Glomerular visceral epithelial cell (primary cell): ENCODE results near the gene GNRH2.
"Not testable (repeated sequence)": the region's sequence is repeated elsewhere in the genome, so short reads cannot be mapped to it uniquely, and the experiment has no call there.

Experiments used
- DNase-seq: peaks from one replicate; pipeline ENCODE4 v3.0.0-alpha.2; 2016; ENCODE audit errors: extremely low spot score

The GNRH2 gene

DNA sequence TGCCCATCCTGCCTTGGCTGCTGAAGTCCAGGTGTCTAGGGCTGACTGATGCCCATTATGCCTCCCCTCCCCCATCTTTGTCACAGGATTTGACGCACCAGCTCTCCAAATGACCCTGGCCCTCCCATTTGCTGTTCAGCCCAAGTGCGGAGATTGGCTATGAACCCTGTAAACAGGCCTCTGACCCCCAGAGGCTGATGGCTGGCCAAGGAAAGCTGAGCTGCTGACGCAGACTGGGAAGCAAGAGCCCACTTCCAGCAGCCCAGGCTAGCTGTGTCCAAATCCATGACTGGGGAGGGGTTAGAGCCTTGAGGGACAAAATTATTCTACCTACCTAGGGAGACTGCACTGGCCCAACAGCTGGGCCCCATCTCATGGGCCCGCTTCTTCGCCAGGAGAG, 797 bp upstream of the GNRH2 start:
- DNase-seq = no peak

DNA sequence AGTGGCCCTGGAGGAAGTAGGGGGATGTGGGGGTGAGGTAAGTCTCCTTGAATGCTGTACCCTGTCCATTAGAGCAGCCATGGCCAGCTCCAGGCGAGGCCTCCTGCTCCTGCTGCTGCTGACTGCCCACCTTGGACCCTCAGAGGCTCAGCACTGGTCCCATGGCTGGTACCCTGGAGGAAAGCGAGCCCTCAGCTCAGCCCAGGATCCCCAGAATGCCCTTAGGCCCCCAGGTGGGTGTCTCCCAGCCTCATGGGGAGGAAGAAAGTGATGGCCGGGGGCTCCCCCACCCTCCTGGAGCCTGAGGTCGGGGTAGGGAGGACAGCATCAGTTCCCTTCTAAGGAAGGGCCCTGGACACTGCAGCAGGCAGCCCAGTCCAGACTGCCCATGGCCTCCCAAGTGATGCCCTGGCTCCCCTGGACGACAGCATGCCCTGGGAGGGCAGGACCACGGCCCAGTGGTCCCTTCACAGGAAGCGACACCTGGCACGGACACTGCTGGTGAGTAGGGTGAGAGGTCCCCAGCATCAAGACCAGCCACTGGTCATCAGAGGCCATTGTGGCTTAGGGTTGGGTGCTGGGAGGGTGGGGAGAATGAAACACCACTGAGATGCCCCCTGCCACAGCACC, 1.0 kb downstream of the GNRH2 start:
- DNase-seq = no peak

DNA sequence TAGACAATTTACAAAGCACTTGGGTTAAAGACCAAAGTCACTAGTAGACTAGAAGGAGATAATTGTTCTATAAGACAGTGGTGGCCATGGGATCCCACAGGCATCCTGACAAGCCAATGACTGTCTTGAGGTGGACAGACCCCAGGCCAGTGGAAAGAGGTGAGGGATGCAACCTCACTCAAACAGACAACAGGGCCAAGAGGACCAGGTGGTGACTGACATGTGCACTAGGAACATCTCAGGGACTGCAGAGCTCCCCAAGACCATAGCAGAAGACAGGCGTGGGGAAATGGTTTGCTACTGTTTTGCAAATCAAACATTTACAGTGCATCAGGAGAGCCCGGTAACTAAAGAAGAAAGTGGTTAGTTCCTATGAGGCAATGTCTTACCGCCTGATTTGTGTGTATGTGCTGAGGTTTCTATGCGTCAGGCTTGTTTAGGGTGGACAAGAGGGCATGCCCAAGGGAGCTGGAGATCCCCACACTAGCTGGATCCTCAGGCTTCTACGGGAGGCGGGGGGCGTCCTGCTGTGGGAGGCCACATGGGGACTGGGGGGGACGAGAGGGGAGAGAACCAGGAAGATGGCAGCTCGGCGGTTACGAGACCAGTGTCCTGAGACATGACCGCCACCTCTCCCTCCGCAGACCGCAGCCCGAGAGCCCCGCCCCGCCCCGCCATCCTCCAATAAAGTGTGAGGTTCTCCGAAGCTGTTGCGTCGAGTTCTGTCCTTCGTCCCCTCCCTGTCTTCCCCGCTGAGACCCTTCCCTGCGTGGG, 1.8 kb downstream of the GNRH2 start:
- peak; percentile 76 for DNase-seq

DNA sequence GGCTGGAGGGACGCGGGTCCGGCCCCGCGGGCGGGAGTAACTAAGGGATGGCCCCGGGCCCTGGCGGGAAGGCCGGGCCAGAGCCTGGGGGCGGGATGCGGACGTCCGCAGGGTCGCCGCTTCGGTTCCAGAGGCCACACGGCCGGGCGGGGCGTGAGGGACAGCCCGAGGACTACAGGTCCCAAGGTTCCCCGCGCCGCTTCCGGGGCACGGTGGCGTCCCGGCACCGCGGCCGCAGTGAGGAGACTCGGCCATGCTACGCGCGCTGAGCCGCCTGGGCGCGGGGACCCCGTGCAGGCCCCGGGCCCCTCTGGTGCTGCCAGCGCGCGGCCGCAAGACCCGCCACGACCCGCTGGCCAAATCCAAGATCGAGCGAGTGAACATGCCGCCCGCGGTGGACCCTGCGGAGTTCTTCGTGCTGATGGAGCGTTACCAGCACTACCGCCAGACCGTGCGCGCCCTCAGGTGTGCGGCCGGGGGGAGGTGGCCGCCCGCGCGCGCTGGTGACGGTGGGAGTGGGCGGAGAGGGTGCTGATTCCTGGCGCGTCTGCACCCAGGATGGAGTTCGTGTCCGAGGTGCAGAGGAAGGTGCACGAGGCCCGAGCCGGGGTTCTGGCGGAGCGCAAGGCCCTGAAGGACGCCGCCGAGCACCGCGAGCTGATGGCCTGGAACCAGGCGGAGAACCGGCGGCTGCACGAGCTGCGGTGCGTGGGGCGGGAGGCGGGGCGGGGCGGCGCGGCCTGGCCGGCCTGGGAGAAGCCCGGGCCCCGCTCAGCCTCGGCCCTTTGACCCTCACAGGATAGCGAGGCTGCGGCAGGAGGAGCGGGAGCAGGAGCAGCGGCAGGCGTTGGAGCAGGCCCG, 2.6 kb downstream of the GNRH2 start, which contains the start of gene MRPS26:
Gene MRPS26 (plus strand): TSS at position 237 of the 861 bp plus-strand sequence. CDS start 17 bp downstream, at position 254.
- peak; percentile 86 for DNase-seq

DNA sequence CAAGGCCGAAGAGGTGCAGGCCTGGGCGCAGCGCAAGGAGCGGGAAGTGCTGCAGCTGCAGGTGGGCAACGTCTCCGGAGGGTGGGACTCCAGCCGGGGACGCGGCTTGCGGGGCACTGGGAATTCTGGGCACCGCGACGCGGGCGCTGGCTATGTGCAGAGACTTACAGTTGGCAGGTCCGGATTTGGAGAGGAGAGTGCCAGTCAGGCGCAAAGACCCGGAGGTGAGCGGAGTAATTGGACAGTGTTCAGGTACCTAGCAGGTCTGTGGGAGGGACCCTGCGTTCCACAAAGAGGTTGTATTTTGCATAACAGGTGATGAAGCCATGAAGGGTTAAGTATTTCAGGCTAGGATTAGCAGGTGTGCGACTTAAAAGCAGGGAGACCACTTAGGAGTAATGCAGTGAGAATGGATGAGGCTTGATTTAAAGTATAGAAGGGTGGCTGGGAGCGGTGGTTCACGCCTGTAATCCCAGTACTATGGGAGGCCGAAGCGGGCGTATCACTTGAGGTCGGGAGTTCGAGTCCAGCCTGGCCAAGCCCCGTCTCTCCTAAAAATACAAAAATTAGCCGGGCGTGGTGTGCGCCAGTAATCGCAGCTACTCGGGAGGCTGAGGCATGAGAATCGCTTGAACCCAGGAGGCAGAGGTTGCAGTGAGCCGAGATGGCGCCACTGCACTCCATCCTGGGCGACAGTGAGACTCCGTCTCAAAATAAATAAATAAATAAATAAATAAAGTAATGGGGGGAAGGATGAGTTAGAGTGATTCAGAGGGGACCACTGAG, 3.4 kb downstream of the GNRH2 start:
- peak; percentile 27 for DNase-seq

DNA sequence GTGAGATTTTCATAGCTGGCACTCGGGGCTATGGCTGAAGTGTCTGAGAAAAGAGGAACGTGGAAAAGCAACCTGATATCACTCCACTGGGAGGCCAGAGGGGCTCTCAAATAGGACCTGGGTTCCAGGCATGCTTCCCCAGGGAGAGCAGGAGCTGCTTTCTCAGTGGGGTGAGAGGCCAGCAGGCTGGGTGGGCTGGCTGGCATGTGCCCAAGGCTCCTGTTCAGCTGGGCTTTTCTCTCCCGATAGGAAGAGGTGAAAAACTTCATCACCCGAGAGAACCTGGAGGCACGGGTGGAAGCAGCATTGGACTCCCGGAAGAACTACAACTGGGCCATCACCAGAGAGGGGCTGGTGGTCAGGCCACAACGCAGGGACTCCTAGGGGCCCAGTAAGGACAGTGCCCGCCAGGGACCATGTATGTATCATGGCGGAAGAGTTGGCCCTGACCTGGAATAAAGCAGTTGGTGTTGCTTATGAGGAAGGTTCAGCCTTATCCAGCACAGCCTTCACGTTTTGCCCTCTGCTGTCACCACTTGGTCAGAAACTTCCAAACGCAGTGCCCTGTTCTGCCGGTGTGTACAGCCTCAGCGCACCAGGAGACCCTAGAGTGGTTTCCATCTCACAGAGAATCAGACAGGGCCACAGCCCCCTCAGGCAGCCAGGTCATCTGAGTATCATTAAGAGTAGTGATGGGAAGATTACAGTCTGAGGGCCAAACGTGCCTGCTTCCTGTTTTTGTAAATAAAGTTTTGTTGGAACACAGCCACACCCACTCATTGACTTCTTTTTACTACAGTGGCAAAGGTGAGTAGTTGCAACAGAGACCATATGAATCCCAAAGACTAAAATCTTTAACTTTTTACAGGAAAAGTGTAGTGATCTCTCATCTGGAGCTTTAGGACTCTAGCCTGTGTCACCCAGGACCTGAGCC, 4.3 kb downstream of the GNRH2 start:
- no peak for DNase-seq

DNA sequence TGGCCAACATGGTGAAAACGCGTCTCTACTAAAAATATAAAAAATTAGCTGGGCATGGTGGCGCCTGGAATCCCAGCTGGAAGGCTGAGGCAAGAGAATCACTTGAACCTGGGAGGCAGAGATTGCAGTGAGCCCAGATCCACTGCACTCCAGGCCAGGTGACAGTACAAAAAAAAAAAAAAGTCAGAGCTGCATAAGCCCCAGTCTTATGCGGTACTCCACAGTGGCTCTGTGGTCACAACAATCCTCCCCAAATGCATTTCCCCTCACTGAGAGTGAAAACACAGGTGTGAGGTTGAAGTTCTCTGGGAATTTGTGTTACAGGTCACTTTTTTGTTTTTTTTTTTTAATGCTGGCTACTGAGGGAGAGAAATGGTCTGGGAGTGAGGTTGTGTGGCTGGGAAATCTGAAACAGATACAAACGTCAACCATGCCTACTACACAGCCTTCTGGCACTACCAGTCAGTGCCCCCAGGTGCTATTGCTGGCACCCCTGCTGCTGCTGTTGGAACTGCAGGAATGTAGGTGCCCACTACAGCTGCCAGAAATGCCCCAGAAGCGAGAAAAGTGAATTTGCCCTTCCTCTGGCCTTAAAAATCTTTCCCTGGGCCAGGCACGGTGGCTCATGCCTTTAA, 8.1 kb downstream of the GNRH2 start:
- DNase-seq = no peak

DNA sequence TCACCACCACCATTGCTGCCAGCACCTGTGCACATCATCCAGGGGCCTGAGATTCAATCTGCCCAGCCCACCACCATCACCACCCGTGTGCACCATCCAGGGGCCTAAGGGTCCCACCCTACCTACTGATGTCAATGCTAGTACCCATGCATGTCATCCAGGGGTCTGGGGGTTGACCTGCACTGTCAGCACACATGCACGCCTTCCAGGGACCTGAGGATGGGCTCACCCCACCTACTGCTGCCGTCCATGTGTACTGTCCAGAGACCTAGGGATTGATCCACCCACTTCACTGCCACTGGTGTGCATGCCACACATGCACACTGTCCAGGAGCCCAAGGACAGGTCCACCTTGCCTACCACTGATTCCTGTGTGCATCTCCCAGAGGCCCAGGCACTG, 16.1 kb downstream of the GNRH2 start:
- no peak for DNase-seq

DNA sequence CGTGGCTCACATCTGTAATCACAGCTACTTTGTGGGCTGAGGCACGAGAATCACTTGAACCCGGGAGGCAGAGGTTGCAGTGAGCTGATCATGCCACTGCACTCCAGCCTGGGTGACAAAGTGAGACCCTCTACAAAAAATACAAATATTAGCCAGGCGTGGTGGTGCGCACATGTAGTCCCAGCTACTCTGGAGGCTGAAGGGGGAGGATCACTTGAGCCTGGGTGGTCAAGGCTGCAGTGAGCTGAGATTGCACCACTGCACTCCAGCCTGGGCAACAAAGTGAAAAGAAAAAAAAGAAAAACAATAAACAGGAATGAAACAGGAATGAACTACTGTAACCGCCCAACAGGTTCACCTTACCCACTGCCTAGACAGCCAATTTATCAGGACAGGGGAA, 20.7 kb downstream of the GNRH2 start:
- not testable (repeated sequence) for DNase-seq

DNA sequence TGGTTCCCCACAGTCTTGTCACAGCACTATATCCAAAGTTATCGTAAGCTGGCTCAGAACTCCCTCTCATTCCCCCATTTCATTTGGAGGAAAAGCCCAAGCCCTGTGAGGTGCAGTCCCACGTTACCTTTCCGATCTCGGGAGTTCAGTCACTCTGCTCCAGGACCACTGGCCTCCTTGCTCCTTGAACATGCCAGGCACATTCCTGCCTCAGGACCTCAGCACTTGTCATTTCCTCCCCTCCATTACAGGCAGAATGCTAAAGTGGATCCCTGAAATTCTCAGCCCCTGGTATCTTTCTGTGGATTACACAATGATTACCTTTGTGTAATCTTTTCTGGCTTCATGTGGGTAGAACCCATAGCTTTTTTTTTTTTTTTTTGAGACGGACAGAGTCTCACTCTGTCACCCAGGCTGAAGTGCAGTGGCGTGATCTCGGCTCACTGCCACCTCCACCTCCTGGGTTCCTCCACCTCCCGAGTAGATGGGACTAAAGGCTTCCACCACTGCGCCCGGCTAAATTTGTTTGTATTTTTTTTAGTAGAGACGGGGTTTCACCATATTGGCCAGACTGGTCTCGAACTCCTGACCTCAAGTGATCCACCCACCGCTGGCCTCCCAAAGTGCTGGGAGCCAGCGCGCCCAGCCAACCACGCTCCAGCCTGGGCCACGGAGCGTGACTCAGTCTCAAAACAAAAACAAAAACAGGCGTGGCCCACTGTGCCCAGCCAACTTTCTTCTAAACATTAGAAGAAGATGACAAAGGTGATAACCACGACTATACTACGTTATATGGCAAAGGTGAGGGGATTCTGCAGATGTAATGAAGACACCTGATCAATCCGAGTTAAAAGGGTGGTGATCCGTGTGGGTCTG, 24.0 kb downstream of the GNRH2 start:
- DNase-seq = no peak

DNA sequence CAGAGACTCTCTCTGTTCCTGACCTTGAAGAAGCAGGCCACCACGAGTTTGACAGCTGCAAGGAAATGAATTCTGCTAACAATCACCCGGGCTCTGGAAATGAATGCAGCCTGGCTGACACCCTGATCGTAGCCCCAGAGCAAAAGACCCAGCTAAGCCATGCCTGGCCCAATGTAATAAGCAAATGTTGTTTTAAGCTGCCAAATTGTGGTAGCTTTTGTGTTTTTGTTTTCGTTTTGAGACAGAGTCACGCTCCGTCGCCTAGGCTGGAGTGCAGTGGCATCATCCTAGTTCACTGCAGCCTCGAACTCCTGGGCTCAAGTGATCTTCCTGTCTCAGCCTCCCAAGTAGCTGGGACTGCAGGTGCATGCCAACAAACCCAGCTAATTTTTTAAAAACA, 24.7 kb downstream of the GNRH2 start:
- DNase-seq = no peak

DNA sequence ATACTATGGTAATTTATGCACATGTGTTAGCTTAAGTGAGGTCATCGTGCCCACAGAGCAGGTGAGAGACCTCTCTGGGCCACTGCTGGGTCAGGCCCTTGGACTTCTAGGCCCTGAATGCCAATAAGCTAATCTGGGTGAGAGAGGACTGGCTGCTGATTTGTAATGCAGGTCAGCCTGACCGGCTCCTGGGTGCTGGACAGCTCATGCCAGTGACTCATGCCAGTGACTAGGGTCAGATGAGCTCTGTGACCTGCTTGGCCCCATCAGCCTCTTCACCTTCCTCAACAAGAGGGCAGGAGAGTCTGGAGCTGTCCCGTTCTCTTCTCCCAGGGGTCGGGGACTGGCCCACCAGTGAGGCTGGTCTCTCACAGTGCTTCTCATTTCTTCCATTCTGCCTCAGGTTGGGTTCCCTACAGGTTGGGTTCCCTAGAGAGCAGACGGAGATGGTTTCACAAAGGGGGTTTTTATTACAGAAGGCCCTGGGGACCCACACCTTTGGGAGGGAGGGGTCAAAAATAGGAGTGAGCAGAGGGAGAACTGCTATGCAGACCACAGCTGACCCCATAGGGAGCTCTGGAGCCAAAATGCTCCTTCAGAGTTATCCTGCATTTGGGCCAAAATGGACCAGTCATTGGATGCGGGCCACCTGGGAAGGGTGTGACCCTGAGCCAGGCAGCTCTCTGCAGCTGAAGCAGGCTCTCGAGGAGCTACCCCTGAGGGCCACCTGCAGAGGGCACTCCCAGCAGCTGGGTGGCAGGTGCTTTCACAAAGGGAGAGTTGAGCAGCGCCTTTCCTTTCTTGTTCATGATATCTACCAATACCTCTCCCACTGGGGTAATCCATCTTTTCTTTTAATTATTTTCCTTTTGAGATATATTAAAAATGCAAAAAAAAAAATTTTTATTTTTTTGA, 25.8 kb downstream of the GNRH2 start:
- DNase-seq = peak; percentile 53

DNA sequence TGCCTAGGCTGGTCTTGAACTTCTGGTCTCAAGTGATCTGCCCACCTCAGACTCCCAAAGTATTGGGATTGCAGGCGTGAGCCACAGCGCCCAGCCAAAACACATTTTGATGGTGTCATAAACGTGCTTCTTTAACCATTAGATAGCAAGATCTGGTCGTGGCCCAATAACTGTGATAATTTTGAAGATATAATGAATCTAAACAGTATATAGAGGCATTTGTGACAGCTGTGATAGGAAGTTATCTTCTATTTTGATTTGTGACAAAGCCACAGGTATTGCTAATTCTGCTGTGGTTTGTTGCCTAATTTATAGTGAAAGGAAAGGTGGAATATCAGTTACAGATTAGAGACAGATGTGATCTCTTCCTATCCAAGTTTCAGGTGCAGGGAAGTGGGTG, 27.3 kb downstream of the GNRH2 start:
- no peak for DNase-seq

DNA sequence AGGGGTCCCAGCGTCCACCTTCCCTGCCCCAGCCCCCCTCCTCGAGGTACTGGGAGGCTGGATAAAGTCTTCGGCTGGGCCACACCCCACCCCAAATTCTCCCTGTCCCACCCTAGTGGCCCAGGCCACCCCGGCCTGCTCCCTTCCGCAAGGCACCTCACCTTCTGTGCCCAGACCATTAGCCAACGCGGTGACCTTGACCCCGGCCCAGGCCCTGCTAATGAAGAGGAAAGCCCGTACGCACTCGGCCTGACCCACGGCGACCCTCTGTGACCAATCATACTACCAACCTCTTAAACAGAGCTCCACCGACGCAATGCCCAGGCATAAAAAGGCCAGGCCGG, 27.8 kb downstream of the GNRH2 start:
- DNase-seq = no peak

DNA sequence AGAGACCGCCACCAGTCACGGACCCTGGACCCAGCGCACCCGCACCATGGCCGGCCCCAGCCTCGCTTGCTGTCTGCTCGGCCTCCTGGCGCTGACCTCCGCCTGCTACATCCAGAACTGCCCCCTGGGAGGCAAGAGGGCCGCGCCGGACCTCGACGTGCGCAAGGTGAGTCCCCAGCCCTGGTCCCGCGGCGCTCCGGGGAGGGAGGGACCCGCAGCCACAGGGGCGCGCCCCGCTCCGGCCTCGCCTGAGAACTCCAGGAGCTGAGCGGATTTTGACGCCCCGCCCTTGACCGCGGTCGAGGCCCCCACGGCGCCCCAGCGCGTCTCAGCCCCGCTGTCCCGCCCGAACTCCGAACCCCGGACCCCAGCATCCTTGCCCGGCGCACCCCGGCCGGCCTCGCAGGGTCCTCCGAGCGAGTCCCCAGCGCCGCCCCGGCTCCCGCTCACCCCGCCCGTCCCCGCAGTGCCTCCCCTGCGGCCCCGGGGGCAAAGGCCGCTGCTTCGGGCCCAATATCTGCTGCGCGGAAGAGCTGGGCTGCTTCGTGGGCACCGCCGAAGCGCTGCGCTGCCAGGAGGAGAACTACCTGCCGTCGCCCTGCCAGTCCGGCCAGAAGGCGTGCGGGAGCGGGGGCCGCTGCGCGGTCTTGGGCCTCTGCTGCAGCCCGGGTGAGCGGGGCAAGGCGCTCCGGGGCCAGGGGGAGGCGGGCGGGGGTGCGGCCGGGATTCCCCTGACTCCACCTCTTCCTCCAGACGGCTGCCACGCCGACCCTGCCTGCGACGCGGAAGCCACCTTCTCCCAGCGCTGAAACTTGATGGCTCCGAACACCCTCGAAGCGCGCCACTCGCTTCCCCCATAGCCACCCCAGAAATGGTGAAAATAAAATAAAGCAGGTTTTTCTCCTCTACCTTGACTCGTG, 28.4 kb downstream of the GNRH2 start, which contains the start of gene OXT:
Gene OXT (plus strand): TSS at position 11 of the 920 bp plus-strand sequence. CDS start 36 bp downstream, at position 47.
- no peak for DNase-seq

DNA sequence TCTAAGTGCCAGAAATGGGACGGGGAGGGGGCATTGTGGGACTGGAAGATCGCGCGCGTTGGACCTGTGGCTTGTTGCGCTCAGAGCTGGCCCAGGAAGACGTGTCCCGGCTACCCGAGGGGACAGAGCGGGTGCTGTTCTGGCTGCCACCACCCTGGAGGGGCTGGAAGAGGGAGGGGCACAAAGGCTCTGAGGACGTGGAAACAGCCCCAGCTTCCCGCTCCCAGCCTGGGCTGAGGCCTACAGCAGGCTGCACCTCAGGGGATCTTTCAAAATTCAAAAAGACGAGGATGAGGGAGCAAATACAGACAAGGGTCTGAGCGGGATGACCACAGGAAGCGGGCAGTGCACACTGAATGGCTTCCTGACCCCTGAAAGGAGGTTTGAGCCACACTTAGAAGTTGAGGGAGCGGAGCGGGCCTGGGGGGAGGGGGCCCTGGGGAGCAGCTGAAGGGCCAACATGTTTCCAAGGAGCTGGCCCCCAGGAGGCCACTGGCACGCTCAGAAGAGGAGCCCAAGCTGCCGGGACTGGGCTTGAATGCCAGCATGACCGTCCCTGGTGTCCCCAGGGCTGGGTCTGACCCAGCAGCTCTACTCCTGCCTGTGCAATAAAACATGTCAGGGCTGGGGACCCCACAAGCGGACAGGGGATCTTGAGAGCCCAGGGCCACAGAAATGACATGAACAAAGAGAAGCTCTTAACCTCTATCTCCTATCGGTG, 29.3 kb downstream of the GNRH2 start:
- no peak for DNase-seq
